Measurements from ENCODE around the gene SLAMF1.
"Not testable (repeated sequence)": the region's sequence is repeated elsewhere in the genome, so short reads cannot be mapped to it uniquely, and the experiment has no call there.

The SLAMF1 gene

GRCh38 chr1:160633330-160633903 lies 13.4 kb downstream of the SLAMF1 start:
- H3K9me3 Mint-ChIP-seq = no peaks in the 10 kb centered on the region
- H3K4me3 Mint-ChIP-seq = peak overlapping the region; percentile 55
- H3K36me3 Mint-ChIP-seq (ENCODE audit: insufficient read depth) = peaks cover 24% of the 10 kb centered on the region
- DNase-seq (ENCODE audit: low spot score in 2 of 2) = no peak
- peaks cover 85% of the 10 kb centered on the region for H3K4me1 Mint-ChIP-seq
- H3K27me3 Mint-ChIP-seq = no peaks in the 10 kb centered on the region
- ATAC-seq (replicated peaks; ENCODE audit: extremely low read depth, poor library complexity, severe bottlenecking) = no peak
- H3K27ac Mint-ChIP-seq (ENCODE audit: low read depth) = peak overlapping the region; percentile 73

DNA sequence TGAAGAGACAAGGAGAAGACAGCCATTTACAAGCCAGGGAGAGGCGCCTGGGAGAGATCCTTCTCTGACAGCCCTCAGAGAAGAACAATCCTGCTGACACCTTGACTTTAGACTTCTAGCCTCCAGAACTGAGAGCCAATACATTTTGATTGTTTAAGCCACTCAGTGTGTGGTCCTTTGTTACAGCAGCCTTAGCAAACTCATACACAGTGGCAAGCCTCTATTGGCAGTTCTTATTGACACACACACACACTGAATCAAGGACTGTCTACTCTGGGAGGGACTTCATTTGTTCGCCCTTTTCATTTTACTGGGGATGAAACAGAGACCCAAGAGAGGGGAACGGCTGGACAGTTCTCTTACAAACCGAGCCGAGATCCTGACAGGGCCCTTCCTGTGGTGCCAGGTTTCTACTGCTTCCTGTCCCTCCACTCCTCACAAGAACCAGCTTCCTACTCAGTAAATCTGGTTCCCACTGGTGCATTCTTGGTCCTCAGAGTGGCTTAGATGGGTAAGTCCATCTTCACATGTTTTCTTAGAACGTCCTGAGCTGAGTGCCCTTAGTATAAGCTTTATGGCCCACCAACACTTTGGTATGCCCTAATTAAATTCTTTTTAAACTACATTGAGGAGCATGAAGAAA lies 14.7 kb downstream of the SLAMF1 start:
- H3K27me3 Mint-ChIP-seq = no peaks in the 10 kb centered on the region
- DNase-seq (ENCODE audit: low spot score in 2 of 2) = no peak
- H3K36me3 Mint-ChIP-seq (ENCODE audit: insufficient read depth) = peaks cover 18% of the 10 kb centered on the region
- H3K9me3 Mint-ChIP-seq = no peaks in the 10 kb centered on the region
- peak overlapping the region; percentile 96 for H3K27ac Mint-ChIP-seq (ENCODE audit: low read depth)
- H3K4me3 Mint-ChIP-seq = no peak overlapping the region
- peaks cover 84% of the 10 kb centered on the region for H3K4me1 Mint-ChIP-seq
- no peak for ATAC-seq (replicated peaks; ENCODE audit: extremely low read depth, poor library complexity, severe bottlenecking)

- H3K27me3 Mint-ChIP-seq = no peaks in the 10 kb centered on the region
- H3K27ac Mint-ChIP-seq (ENCODE audit: low read depth) = peak overlapping the region; percentile 96
- DNase-seq (ENCODE audit: low spot score in 2 of 2) = no peak
- H3K9me3 Mint-ChIP-seq = peaks cover 5% of the 10 kb centered on the region
- no peak for ATAC-seq (replicated peaks; ENCODE audit: extremely low read depth, poor library complexity, severe bottlenecking)
- H3K36me3 Mint-ChIP-seq (ENCODE audit: insufficient read depth) = peaks cover 18% of the 10 kb centered on the region
- H3K4me1 Mint-ChIP-seq = peaks cover 88% of the 10 kb centered on the region
- H3K4me3 Mint-ChIP-seq = peak overlapping the region; percentile 67
These were observed 16.1 kb downstream of the SLAMF1 start for GRCh38 chr1:160630523-160631451.

GRCh38 chr1:160629286-160630210 lies 17.3 kb downstream of the SLAMF1 start:
- peak; percentile 88 for ATAC-seq (replicated peaks; ENCODE audit: extremely low read depth, poor library complexity, severe bottlenecking)
- Mint-ChIP-seq H3K4me1 (peaks cover 95% of the 10 kb centered on the region), H3K4me3 (peak overlapping the region; percentile 67), H3K27me3 (no peaks in the 10 kb centered on the region), H3K27ac (ENCODE audit: low read depth) (peak overlapping the region; percentile 96), H3K9me3 (peaks cover 5% of the 10 kb centered on the region), H3K36me3 (ENCODE audit: insufficient read depth) (peaks cover 10% of the 10 kb centered on the region)
- peak in 1 of 2 donors; percentile 65 for DNase-seq (ENCODE audit: low spot score in 2 of 2)

DNA sequence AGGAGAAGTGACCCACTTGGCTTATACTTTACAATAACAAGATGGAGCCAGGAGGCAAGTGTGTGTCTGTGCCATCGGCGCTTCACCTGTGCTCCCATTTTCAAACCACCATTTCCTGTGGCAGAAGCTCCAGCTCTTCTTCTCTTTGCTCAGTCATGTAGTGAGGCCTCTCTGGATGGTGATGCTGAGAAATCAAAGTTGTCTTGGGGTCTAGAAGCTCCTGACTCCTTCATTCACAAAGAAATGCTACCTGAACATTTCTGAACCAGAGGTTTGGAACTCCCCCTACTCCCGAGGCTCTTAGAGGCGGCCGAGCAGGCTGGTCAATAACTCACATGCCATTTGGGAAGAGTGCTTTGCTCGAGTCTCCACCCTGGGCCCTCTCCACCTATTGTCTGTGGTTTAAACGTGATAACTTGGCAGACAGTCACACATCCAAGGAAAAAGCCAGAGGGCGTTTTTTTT lies 18.0 kb downstream of the SLAMF1 start:
- DNase-seq (ENCODE audit: low spot score in 2 of 2) (no peak), ATAC-seq (replicated peaks; ENCODE audit: extremely low read depth, poor library complexity, severe bottlenecking) (peak; percentile 27)
- H3K4me3 Mint-ChIP-seq = peak overlapping the region; percentile 67
- peaks cover 11% of the 10 kb centered on the region for H3K36me3 Mint-ChIP-seq (ENCODE audit: insufficient read depth)
- peak overlapping the region; percentile 96 for H3K27ac Mint-ChIP-seq (ENCODE audit: low read depth)
- peaks cover 95% of the 10 kb centered on the region for H3K4me1 Mint-ChIP-seq
- no peaks in the 10 kb centered on the region for H3K27me3 Mint-ChIP-seq
- H3K9me3 Mint-ChIP-seq = peaks cover 5% of the 10 kb centered on the region

- Mint-ChIP-seq H3K27ac (ENCODE audit: low read depth) (peak overlapping the region; percentile 96), H3K4me3 (peak overlapping the region; percentile 50), H3K4me1 (peaks cover 95% of the 10 kb centered on the region), H3K36me3 (ENCODE audit: insufficient read depth) (peaks cover 13% of the 10 kb centered on the region)
- not testable (repeated sequence) for H3K9me3 Mint-ChIP-seq; H3K27me3 Mint-ChIP-seq; DNase-seq (ENCODE audit: low spot score in 2 of 2); ATAC-seq (replicated peaks; ENCODE audit: extremely low read depth, poor library complexity, severe bottlenecking)
These were observed 19.1 kb downstream of the SLAMF1 start for GRCh38 chr1:160627677-160628289.

DNA sequence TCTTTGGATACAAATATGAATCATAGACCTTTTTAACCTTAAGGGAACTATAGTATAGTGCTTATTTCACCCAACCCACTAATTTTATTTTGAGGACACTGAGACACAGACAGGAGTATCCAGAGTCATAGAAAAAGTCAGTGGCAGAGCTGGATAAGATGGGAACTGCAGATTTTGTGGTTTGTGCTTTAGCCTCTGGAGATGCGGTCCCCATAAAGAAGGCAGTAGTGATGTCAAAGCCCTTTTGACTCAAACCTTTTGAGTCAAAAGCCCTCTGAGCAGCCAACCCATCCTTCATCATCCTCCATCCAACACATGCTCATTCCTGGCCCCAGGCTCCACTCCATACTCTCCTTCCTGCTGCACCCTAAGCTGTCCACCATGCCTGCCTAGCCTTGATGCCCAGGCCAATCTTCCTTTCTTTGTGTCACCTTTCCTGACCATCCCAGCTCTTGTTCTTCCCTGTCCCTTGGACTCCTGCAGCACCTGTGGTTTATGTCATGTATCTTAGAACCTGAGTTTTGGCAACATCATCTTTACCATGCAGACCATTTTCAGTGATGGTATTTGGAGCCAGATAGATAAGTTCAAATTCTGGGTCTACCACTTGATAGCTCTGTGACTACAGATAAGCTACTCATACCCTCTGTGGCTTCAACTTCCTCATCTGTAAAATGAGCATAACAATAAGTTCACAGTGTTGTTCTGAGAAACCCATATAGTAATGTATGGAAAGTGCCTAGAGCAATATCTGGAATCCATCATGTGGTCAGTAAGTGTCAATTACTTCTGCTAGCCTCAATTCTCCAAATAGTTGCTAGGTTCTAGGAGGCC lies 20.1 kb downstream of the SLAMF1 start:
- H3K27ac Mint-ChIP-seq (ENCODE audit: low read depth) = peak overlapping the region; percentile 30
- H3K36me3 Mint-ChIP-seq (ENCODE audit: insufficient read depth) = peaks cover 11% of the 10 kb centered on the region
- peak overlapping the region; percentile 32 for H3K4me3 Mint-ChIP-seq
- no peak for ATAC-seq (replicated peaks; ENCODE audit: extremely low read depth, poor library complexity, severe bottlenecking)
- DNase-seq (ENCODE audit: low spot score in 2 of 2) = no peak
- H3K9me3 Mint-ChIP-seq = peaks cover 5% of the 10 kb centered on the region
- H3K4me1 Mint-ChIP-seq = peaks cover 96% of the 10 kb centered on the region
- H3K27me3 Mint-ChIP-seq = no peaks in the 10 kb centered on the region

DNA sequence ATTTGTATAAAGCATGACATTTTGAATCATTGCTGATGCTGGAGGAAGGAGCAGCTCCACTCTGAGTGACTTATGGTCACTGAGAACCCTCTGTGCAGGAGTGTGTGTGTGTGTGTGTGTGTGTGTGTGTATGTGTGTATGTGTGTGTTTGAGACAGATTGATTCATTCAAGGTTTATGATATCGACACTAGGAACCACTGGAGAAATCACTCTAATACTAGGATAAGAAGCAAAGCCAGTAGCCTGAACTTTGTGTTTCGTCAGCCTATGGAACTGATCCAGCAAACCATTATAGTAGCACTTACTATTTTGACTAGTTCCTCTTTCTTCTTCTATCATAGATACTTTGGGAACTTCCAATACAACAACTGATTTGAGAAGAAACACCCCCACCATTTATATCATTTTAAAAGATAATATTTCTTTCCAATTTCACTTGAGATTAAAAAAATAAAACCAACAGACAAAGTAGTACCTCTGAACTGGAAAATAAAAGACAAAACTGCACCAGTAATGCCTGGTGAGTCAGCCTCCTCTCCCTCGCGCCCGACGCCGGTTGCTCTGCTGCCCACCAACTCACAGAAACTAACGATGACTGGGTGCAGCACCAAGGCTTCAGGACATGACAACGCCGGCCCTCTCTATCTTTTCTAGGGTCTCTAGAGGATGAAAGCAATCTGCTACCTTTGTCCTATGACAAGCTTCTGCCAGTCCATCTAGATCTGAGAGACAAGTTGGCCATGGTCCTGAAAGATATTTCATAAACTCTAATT lies 20.9 kb downstream of the SLAMF1 start:
- no peak for DNase-seq (ENCODE audit: low spot score in 2 of 2)
- Mint-ChIP-seq H3K27me3 (no peaks in the 10 kb centered on the region), H3K36me3 (ENCODE audit: insufficient read depth) (peaks cover 11% of the 10 kb centered on the region), H3K4me3 (no peak overlapping the region), H3K4me1 (peaks cover 93% of the 10 kb centered on the region), H3K9me3 (peaks cover 5% of the 10 kb centered on the region), H3K27ac (ENCODE audit: low read depth) (peak overlapping the region; percentile 30)
- ATAC-seq (replicated peaks; ENCODE audit: extremely low read depth, poor library complexity, severe bottlenecking) = no peak

- Mint-ChIP-seq H3K4me1 (peaks cover 87% of the 10 kb centered on the region), H3K36me3 (ENCODE audit: insufficient read depth) (peaks cover 11% of the 10 kb centered on the region), H3K4me3 (peak overlapping the region; percentile 36), H3K27me3 (no peaks in the 10 kb centered on the region), H3K9me3 (peaks cover 5% of the 10 kb centered on the region), H3K27ac (ENCODE audit: low read depth) (no peak overlapping the region)
- DNase-seq (ENCODE audit: low spot score in 2 of 2) (no peak), ATAC-seq (replicated peaks; ENCODE audit: extremely low read depth, poor library complexity, severe bottlenecking) (no peak)
These were observed 21.5 kb downstream of the SLAMF1 start for GRCh38 chr1:160625321-160625720.

DNA sequence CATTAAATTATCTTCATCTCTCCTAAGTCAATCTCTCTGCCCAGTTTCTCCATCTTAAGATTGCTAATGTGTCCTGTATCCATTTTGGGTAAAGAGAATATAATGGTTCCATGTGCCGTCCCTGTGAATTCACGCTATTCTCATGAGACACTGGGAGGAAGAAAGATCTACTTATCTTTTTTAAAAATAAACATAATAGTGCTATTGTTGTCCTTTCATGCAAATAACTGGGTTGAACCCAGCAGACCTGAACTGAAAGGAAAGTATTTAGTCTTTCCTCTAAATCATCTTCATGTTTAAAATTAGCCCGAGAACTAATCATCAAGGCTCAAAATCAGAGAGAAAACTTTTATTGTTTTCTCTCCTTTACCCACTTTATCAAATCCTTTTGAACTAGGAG lies 22.4 kb downstream of the SLAMF1 start:
- H3K9me3 Mint-ChIP-seq = peaks cover 5% of the 10 kb centered on the region
- DNase-seq (ENCODE audit: low spot score in 2 of 2) = no peak
- no peak for ATAC-seq (replicated peaks; ENCODE audit: extremely low read depth, poor library complexity, severe bottlenecking)
- H3K36me3 Mint-ChIP-seq (ENCODE audit: insufficient read depth) = peaks cover 11% of the 10 kb centered on the region
- peak overlapping the region; percentile 36 for H3K4me3 Mint-ChIP-seq
- H3K27me3 Mint-ChIP-seq = no peaks in the 10 kb centered on the region
- H3K27ac Mint-ChIP-seq (ENCODE audit: low read depth) = peak overlapping the region; percentile 30
- peaks cover 79% of the 10 kb centered on the region for H3K4me1 Mint-ChIP-seq
